ENCODE measurements around the gene TRRAP. TPM values are rescaled to one million over a fixed set of nuclear protein-coding genes. Genes with fewer than 3 reads are reported as not detected.

Gene TRRAP
- total RNA-seq, 1 donor from 2014 or later, result 39.3 TPM

DNA sequence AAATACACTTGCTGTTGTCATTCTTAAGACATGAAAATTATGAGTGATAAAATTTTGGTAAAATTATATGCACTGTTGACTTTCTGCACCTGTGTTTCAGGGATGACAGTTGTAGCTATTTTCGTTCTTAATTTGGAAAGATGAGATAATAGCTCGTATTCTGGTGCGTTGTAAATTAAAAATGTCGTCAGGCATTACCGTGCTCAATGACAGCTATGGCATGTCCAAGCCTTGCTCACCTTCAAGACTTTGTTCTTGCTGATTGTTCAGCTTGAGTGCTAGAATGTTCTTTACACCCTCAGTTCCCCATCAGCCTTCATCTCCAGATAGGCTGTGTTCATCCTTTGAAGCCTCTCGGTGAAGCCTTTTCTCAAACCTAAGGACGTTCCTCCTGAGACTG, 21.5 kb downstream of the TRRAP start:
- H3K4me3 ChIP-seq, result no peak overlapping the region
- no peak overlapping the region for H3K27ac ChIP-seq
- no peaks in the 10 kb centered on the region for H3K4me1 ChIP-seq
- H3K9me3 ChIP-seq, result no peaks in the 10 kb centered on the region
- peaks cover 0 to 94% of the 10 kb centered on the region in 2 donors for H3K36me3 ChIP-seq
- intact Hi-C loops (cut with DNase I), result no loop called here
- DNase-seq (ENCODE audit: extremely low spot score in 2 of 2), result no peak
- TF ChIP-seq, protein P1, sequence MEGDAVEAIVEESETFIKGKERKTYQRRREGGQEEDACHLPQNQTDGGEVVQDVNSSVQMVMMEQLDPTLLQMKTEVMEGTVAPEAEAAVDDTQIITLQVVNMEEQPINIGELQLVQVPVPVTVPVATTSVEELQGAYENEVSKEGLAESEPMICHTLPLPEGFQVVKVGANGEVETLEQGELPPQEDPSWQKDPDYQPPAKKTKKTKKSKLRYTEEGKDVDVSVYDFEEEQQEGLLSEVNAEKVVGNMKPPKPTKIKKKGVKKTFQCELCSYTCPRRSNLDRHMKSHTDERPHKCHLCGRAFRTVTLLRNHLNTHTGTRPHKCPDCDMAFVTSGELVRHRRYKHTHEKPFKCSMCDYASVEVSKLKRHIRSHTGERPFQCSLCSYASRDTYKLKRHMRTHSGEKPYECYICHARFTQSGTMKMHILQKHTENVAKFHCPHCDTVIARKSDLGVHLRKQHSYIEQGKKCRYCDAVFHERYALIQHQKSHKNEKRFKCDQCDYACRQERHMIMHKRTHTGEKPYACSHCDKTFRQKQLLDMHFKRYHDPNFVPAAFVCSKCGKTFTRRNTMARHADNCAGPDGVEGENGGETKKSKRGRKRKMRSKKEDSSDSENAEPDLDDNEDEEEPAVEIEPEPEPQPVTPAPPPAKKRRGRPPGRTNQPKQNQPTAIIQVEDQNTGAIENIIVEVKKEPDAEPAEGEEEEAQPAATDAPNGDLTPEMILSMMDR (IDR thresholded peaks at IDR 0.05), result no peak
- no peak for TF ChIP-seq POLR2A (IDR thresholded peaks at IDR 0.05)
- no peak for TF ChIP-seq POLR2AphosphoS5 (IDR thresholded peaks at IDR 0.05; ENCODE audit: insufficient read depth in 1 of 2, low read depth in 1 of 2)
- no peaks in the 10 kb centered on the region for H3K27me3 ChIP-seq

- no peak overlapping the region for H3K4me3 ChIP-seq
- H3K27ac ChIP-seq, result no peak overlapping the region
- no peak for DNase-seq (ENCODE audit: extremely low spot score in 2 of 2)
- intact Hi-C loops (cut with DNase I), result no loop called here
- H3K27me3 ChIP-seq, result no peaks in the 10 kb centered on the region
- no peaks in the 10 kb centered on the region for H3K4me1 ChIP-seq
- H3K9me3 ChIP-seq, result no peaks in the 10 kb centered on the region
- TF ChIP-seq POLR2A (IDR thresholded peaks at IDR 0.05), result no peak
- TF ChIP-seq, protein P1 (IDR thresholded peaks at IDR 0.05), result no peak
- no peak for TF ChIP-seq POLR2AphosphoS5 (IDR thresholded peaks at IDR 0.05; ENCODE audit: insufficient read depth in 1 of 2, low read depth in 1 of 2)
- peaks cover 0 to 94% of the 10 kb centered on the region in 2 donors for H3K36me3 ChIP-seq
Measured at GRCh38 chr7:98900815-98901214, 22.5 kb downstream of the TRRAP start.

GRCh38 chr7:98902523-98902922, 24.2 kb downstream of the TRRAP start:
- no peak for DNase-seq (ENCODE audit: extremely low spot score in 2 of 2)
- Histone ChIP-seq H3K9me3 (no peaks in the 10 kb centered on the region), H3K4me3 (no peak overlapping the region), H3K27me3 (no peaks in the 10 kb centered on the region), H3K4me1 (no peaks in the 10 kb centered on the region), H3K27ac (no peak overlapping the region), H3K36me3 (peaks cover 0 to 93% of the 10 kb centered on the region in 2 donors)
- TF ChIP-seq POLR2AphosphoS5 (IDR thresholded peaks at IDR 0.05; ENCODE audit: insufficient read depth in 1 of 2, low read depth in 1 of 2), result no peak
- TF ChIP-seq, protein P1 (IDR thresholded peaks at IDR 0.05), result no peak
- no peak for TF ChIP-seq POLR2A (IDR thresholded peaks at IDR 0.05)
- intact Hi-C loops (cut with DNase I), result no loop called here

DNA sequence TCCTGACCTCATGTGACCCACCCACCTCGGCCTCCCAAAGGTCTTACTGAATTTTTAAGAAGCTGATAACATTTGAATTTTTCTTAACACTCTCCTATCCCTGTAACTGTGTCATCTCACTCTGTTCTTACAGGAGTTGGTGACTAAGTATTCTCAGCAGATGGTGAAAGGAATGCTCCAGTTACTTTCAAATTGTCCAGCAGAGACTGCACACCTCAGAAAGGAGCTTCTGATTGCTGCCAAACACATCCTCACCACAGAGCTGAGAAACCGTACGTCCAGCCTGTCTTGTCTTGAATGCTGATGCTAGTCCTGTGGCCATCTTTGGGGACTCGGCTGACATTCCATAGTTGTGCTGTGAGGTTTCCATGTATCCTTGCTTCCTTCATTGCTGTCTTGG, 24.9 kb downstream of the TRRAP start:
- intact Hi-C loops (cut with DNase I), result no loop called here
- peaks cover 0 to 92% of the 10 kb centered on the region in 2 donors for H3K36me3 ChIP-seq
- H3K27me3 ChIP-seq, result no peaks in the 10 kb centered on the region
- no peak overlapping the region for H3K27ac ChIP-seq
- TF ChIP-seq, protein P1 (IDR thresholded peaks at IDR 0.05), result no peak
- TF ChIP-seq POLR2AphosphoS5 (IDR thresholded peaks at IDR 0.05; ENCODE audit: insufficient read depth in 1 of 2, low read depth in 1 of 2) (no peak), POLR2A (IDR thresholded peaks at IDR 0.05) (no peak)
- no peaks in the 10 kb centered on the region for H3K9me3 ChIP-seq
- no peak for DNase-seq (ENCODE audit: extremely low spot score in 2 of 2)
- no peaks in the 10 kb centered on the region for H3K4me1 ChIP-seq
- no peak overlapping the region for H3K4me3 ChIP-seq

GRCh38 chr7:98907570-98907969, 29.2 kb downstream of the TRRAP start:
- Histone ChIP-seq H3K27me3 (no peaks in the 10 kb centered on the region), H3K36me3 (peaks cover 0 to 90% of the 10 kb centered on the region in 2 donors), H3K27ac (no peak overlapping the region), H3K4me1 (no peaks in the 10 kb centered on the region), H3K9me3 (no peaks in the 10 kb centered on the region), H3K4me3 (no peak overlapping the region)
- intact Hi-C loops (cut with DNase I), result no loop called here
- no peak for DNase-seq (ENCODE audit: extremely low spot score in 2 of 2)
- TF ChIP-seq, protein P1 (IDR thresholded peaks at IDR 0.05), result no peak
- no peak for TF ChIP-seq POLR2A (IDR thresholded peaks at IDR 0.05)

Data from vagina (tissue), 2 donors.